ENCODE measurements around the gene C1QL2. TPM values are rescaled to one million over a fixed set of nuclear protein-coding genes. Genes with fewer than 3 reads are reported as not detected.

The C1QL2 gene
- total RNA-seq, 1 donor from 2014 or later, result not detected

- DNase-seq (ENCODE audit: low spot score), result no peak
Measured at GRCh38 chr2:119179991-119180390, 21.4 kb upstream of the C1QL2 start.

GRCh38 chr2:119179202-119179601 lies 20.7 kb upstream of the C1QL2 start:
- no peak for DNase-seq (ENCODE audit: low spot score)

GRCh38 chr2:119178776-119179175 lies 20.2 kb upstream of the C1QL2 start:
- DNase-seq (ENCODE audit: low spot score), result no peak

GRCh38 chr2:119177838-119178190 lies 19.3 kb upstream of the C1QL2 start:
- DNase-seq (ENCODE audit: low spot score), result no peak

- no peak for DNase-seq (ENCODE audit: low spot score)
Measured at GRCh38 chr2:119177171-119177837, 18.8 kb upstream of the C1QL2 start.

- no peak for DNase-seq (ENCODE audit: low spot score)
Measured at GRCh38 chr2:119175517-119175916, 17.0 kb upstream of the C1QL2 start.

- no peak for DNase-seq (ENCODE audit: low spot score)
Measured at GRCh38 chr2:119174993-119175347, 16.4 kb upstream of the C1QL2 start.

DNA sequence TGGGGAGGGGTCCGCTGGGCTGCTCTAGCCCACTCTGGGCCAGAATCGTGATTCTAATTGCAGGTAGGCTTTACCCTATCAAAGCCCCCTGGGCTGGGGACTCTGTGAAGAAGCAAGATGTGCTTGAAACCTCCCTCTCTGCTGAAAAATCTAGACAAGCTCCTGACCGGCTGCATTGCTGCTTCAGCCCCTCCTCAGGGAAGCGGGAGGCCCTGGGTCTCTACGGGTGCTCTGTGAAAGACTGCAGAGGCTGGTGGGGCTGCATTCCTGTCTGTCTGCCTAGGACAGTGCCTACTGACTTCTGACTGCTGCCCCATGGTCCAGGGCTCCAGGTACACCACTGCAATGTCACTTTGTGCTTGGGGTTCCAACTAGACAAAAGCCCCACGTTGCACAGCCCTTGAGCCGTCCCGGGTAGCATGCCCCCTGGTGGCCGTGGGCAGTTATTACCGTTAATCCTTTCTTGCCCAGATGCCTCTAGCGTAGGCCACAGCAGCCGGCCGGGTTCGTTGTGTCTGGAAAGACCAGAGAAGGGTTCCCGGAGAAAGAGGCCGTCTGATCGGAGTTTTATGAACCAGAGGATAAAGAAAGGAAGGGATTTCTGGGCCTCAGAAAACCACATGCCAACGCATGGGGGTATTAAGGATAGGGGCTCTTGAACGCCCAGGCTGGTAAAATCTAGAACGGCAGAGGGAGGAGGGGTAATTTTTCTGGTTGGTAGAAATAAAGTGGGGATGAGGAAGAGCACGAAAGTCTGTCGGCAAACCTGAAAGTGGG lies 15.9 kb upstream of the C1QL2 start:
- no peak for DNase-seq (ENCODE audit: low spot score)

- DNase-seq (ENCODE audit: low spot score), result no peak
Measured at GRCh38 chr2:119173556-119174060, 15.1 kb upstream of the C1QL2 start.

DNA sequence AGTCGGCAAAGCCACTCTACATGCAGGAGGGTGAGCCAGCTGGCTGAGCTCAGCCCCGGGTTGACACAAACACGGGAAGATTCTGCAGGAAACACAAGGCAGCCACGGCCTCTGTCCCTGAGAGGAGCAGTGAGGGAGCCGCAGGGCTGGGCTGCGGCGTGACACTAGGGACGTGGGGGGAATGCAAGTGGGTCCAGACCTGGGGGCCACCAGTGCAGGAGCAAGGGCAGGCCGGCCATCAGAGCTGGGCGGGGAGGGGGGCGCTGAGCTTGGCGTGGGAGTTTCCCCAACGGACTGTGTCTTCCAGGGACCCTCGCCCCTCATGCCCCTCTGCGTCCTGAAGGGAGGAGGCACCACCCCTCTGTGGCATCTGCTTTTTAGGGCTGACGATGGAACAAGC lies 12.0 kb upstream of the C1QL2 start:
- no peak for DNase-seq (ENCODE audit: low spot score)

GRCh38 chr2:119169717-119170116 lies 11.2 kb upstream of the C1QL2 start:
- DNase-seq (ENCODE audit: low spot score), result no peak

- DNase-seq (ENCODE audit: low spot score), result no peak
Measured at GRCh38 chr2:119160361-119160990, 1.9 kb upstream of the C1QL2 start.

GRCh38 chr2:119157850-119158511 lies 570 bp downstream of the C1QL2 start:
- no peak for DNase-seq (ENCODE audit: low spot score)

DNA sequence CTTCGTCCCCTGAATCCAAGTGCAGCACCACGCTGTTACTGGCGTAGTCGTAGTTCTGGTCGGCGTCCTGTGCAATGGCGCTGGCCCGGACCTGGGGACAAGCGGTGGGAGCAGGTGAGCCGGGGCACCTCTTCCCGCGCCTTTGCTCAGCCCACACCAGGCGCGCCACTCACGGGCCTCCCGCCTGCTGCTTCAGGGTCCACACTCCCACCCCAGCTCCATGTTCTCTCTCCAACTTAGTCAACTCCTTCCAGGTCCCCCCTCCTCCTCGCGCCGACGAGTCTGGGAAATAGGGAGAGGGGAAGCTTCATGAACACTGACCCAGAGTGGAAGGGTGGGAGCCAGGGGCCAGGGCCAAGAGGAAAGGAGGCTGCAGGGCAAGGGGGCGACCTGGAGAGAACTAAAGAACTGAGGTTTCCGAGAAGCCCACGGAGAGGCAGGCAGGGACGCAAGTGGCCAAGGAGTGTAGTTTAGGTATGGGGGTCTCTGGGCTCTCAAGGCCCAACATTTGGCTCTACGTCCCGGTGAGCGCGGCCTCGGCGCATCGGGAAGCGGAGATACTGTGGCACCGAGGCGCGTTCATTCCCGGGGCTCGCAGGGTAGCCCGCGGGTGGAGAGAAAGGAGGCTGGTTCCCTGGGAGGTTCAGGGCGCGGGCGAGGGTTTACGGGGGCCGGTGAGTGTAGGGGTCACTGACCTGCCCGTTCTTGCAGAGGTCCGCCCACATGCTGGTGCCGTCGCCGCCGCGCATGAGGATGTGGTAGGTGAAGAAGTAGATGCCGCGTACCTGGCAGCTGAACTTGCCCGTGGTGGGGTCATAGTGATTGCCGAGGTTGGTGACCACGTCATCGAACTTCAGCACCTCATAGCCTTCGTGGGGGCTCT lies 1.4 kb downstream of the C1QL2 start:
- no peak for DNase-seq (ENCODE audit: low spot score)

GRCh38 chr2:119156105-119156890 lies 2.3 kb downstream of the C1QL2 start:
- no peak for DNase-seq (ENCODE audit: low spot score)

DNA sequence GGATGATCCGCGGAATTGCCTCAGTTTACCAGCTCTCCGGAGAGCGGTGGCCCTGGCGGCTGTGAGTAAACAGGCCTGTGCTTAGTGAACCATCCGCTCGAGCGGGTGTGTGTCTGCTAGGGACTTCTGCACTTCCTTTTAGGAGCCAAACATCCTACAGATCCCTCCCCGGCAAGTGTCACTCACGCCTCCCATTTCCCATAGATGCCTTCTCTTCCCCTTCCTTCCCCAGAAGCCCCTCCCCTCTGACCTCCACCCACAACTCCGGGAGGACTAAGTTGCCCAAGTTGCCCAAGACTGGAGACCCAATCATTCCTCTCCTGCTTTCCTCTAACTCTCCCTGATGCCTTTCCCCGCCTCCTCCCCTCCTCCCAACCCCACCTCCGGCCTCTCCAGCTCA lies 2.9 kb downstream of the C1QL2 start:
- DNase-seq (ENCODE audit: low spot score), result no peak

GRCh38 chr2:119154076-119154475 lies 4.5 kb downstream of the C1QL2 start:
- DNase-seq (ENCODE audit: low spot score), result no peak

DNA sequence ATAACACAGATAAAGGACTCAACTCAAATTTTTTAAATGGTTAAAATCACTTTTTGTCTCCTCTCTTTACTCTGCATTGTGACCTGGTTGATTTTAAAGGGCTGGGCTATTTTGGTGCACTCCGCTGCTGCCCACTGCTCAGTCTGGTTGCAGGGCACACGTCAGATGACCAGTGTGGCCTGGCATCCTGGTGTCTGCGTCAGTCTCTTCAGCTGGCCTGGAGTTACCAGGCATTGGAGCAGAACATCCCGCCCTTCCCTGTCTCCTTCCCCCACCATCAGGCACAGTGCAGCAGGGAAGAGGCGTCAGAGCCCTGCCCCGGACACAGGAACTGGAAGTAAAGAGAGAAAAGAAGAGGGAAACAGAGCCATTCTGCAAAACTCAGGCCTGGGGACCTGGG lies 8.9 kb downstream of the C1QL2 start:
- DNase-seq (ENCODE audit: low spot score), result no peak

- no peak for DNase-seq (ENCODE audit: low spot score)
Measured at GRCh38 chr2:119147776-119148715, 10.5 kb downstream of the C1QL2 start.

Measured in mesenteric fat pad (tissue), 1 donor.